GM04503 (cell line): Measurements from ENCODE around the gene YES1.
"Not testable (repeated sequence)": the region's sequence is repeated elsewhere in the genome, so short reads cannot be mapped to it uniquely, and the experiment has no call there.

Source experiments
- DNase-seq: peaks from one replicate; pipeline ENCODE4 v3.0.0-alpha.2; 2012; ENCODE audit warnings: low read depth

The YES1 gene

DNA sequence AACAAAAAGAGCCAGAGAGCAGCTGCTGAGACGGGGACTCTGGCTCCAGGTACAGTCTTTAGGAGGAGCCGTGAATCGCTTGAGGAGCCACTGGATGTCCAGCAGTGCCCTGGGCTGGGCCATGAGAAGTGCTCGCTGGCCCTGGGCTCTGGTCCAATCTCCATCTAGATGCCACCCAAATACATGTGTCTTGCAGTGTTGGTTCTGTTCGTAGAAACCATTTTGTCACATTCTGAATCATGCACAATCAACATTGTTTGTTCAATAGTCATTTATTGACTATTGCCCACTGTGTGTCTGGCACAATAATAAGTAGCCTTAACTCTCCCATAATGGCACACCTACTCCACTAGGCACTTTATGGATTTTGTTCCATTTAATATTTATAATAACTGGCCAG lies 128.5 kb downstream of the YES1 start:
- DNase-seq, result no peak

DNA sequence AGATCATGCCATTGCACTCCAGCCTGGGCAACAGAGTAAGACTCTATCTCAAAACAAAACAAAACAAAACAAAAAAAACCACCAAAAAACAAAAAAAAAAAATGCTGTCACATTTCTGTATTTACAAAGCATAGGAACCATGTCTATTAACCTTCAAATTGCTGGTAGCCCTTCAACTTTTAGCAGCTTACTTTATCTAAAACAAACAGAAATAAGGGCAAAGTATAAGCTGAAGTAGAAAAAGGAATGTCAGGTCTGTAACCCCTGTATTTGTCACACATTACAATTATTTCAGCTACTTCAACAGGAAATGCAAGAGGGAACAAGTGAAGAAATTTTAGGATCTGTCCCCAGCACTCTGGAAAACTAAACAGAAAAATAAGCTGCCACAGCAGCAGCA lies 129.2 kb downstream of the YES1 start:
- DNase-seq, result no peak

DNA sequence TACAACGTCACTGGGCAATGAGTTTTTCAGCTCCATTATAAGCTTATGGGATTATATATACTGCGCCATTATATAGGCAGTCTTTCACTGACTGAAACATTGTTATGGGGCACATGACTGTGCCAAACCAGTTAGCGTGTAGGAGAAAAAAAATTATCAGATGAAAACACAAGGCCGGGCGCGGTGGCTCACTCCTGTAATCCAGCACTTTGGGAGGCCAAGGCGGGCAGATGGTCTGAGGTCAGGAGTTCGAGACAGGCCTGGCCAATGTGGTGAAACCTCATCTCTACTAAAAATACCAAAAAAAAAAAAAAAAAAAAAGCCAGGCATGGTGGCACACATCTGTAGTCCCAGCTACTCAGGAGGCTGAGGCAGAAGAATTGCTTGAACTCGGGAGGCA lies 129.6 kb downstream of the YES1 start:
- not testable (repeated sequence) for DNase-seq

DNA sequence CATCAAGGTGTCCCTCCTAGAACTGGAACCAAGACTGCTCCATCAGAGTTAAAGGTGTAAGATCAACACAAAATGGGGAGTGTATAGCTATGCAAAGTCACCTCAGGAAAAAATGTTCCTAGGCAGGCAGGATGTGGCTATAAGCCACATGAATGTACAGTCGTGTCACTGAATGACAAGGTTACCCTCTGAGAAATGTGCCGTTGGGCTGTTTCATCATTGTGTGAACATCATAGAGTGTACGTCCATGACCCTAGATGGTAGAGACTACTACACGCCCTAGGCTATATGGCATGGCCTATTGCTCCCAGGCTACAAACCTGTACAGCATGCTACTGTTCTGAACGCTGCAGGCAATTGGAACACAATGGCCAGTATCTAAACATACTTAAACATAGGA lies 130.1 kb downstream of the YES1 start:
- no peak for DNase-seq

DNA sequence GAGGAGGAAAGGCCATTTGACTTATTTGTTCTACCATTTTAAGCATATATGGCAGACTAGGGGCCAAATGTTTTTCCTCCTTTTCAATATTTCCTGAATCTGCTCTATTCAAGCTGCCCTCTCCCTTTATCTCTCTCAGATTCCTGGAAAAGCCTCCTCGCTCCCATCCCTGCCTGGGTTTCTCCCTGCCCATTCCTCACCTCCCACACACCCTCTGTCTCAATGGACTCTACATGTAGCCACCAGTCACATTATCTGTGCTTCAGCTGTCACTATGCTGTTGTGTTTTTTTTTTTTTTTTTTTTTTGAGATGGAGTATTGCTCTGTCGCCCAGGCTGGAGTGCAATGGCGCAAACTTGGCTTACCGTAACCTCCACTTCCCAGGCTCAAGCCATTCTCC lies 131.7 kb downstream of the YES1 start:
- no peak for DNase-seq

DNA sequence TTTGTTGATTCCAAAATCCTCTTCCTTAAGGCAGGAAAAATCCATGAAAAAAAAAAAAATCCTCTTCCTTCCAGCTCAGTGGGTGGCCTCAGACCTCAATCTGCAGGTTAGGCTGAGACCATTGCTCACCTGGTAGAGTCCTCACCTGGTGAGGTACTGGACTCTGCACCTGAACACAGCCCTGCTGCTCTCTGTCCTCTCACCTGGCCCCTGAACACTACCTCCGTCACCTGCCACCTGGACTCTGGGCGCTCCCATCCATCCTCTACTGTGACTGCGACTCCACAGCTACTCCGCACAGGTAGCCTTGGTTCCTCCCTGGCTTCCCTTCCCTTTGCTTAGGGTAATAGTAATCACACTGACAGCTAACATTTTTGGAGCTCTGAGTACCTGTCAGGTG lies 132.5 kb downstream of the YES1 start:
- DNase-seq, result no peak

DNA sequence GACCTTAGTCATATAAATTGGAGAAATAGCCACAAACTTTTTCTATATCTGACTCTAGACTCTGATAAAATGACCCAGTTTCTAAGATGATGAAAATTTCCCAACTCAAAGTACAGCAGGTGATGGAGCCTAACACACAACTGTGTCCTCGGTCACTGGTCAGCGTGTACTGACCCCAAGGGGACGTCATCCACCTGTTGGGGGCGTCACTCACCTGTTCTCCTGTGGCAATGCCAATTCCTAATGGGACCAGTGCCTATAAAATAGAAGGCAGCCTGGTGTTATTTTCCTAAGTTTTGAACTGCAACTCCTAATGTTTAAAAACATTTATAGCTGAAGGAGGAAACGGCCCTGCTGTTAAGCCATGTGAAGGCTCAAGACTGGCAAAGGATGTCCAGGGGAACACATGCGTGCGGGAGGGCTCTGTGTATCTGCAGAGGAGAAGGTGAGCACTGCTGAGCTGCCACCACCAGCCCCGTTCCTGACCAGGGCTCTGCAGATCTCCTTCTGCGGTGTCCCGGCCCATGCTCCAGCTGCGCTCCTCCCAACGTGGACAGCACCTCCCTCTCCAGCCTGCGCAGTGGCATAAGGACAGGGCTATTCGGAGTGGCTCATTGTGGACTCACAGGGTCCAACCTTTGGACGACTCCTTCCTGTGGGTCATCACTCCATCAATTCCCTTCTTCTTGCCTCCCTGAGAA lies 133.4 kb downstream of the YES1 start:
- no peak for DNase-seq

DNA sequence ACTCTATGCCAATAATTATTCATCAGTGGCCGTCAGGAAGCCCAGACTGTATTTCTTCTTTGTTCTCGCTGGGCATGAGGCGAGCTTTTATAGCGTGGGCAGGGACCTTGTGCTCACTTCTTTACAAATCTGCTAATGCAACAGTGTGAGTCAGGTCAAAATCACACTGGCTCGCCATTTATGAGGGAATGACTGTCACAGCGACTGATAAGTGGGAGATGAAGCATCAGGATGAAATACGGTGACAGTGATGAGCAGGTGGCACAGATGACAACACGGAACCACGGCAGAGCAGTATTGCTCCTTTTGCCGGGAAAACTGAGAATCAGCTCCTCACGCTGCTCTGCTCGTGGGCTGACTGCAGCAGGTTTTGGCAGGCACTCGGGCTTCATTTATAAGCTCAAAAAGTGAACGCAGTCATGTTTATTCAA lies 134.1 kb downstream of the YES1 start:
- DNase-seq, result no peak

DNA sequence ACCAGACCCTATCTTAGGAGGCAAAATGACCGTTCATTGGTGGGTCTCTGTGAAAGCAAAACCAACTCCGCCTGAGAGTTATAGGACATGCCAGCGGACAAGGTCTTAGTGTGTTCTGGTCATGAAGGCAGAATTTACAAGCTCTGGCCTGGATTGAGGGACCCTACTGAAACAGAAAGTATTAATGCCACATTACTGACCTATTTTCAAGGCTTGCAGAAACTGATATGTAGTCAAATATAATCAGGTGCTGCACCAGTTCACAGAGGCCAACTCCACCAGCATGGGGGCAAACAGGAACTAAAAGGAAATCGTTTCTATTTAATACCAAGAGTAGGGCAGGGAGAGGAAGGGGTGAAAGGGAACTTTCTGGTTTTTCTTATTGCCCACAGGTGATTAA lies 134.9 kb downstream of the YES1 start:
- no peak for DNase-seq

DNA sequence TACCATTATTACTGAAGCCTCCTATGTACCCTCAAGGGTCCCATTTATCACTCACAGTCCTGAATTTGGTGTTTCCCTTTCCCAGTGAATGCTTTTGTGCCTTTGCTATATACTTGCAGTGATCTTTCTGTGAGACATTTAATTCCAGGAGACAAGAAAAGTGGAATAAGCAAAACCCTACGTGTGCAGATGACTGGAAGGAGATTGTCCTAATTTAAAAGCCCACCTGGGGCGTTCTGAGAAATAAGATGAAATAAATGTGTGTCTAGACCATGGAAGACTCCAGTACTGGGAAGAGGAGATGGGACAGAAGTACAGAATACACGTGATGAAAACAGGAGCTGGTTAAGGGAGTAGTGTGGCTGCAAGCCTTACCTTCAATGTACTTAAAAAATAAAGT lies 135.3 kb downstream of the YES1 start:
- DNase-seq, result no peak

DNA sequence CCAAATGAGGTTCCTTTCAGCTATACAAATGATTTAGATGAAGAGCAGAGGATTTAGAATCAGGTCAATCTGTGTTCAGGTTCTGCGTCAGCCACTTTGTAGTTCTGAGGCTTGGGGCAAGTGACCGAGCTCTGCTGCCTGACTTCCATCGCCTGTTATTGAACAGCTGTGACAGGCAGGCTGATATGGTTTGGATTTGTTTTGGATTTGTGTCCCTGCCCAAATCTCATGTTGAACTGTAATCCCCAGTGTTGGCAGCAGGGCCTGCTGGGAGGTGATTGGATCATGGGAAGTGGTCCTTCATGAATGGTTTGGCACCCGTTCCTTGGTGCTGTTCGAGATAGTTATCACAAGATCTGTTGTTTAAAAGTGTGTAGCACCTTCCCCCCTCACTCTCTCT lies 136.0 kb downstream of the YES1 start:
- DNase-seq, result no peak

DNA sequence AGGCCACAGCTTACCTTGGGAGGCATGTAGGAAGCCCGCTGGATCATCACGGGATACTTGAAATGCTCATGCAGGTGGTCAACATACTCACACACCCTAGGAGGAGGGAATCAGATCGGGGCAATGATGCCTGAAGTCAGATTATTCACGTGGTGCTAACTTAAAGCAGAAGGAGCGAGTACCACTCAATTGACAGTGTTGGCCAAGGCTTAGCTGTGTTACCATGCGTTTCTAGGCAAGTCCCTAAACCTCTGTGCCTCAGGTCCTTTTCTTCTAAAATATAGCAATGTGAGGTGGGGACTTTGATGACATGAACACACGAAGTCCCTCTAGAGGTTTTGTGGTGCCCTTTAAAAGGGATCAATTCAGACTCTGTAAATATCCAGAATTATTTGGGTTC lies 136.7 kb downstream of the YES1 start:
- DNase-seq, result no peak

DNA sequence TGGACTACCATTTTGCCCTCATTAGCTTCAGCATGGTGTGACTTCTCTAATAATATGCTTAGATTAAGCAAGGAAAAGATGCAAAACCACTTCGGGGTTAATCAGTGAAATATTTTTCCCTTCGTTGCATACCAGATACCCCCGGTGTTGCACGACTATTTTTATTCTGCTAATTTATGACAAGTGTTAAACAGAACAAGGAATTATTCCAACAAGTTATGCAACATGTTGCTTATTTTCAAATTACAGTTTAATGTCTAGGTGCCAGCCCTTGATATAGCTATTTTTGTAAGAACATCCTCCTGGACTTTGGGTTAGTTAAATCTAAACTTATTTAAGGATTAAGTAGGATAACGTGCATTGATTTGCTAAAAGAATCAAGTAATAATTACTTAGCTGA lies 138.3 kb downstream of the YES1 start:
- no peak for DNase-seq

DNA sequence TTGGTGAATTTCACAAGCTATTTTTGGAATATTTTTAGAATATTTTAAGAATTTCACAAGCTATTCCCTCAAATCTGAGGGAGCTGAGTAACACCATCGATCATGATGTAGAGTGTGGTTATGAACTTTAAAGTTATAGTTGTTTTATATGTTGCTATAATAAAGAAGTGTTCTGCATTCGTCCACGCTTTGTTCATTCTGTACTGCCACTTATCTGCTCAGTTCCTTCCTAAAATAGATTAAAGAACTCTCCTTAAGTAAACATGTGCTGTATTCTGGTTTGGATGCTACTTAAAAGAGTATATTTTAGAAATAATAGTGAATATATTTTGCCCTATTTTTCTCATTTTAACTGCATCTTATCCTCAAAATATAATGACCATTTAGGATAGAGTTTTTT lies 138.7 kb downstream of the YES1 start:
- no peak for DNase-seq
